GM23338 (cell line): ENCODE measurements around the gene FANK1. TPM values are rescaled to one million over a fixed set of nuclear protein-coding genes. Genes with fewer than 3 reads are reported as not detected.

Experiments
- ATAC-seq: fragments of 200-7000 bp; cut with Tn5 transposase; 3 replicates; pipeline ENCODE4 v1.9.1; 2020
- DNase-seq: peaks from one replicate; pipeline ENCODE4 v3.0.0-alpha.2; 2015; ENCODE audit warnings: low spot score
- H2AFZ ChIP-seq: fragments of 200-600 bp; sonication (generic); 2 replicates; pipeline ENCODE4 v1.8.0; 2016; ENCODE audit warnings: antibody characterized with exemption, mild to moderate bottlenecking, moderate library complexity
- H3F3A ChIP-seq: fragments of 200-600 bp; sonication (generic); replicated peaks from 2 replicates; pipeline ENCODE4 v1.8.0; 2017; ENCODE audit warnings: antibody characterized with exemption, mixed run types, low read depth
- H3K27ac ChIP-seq: fragments of 200-600 bp; sonication (generic); 2 replicates; pipeline ENCODE4 v1.6.1; 2016; ENCODE audit warnings: low read depth
- H3K27me3 ChIP-seq: fragments of 200-600 bp; sonication (generic); 2 replicates; pipeline ENCODE4 v1.8.0; 2016; ENCODE audit warnings: mild to moderate bottlenecking, mixed run types, moderate library complexity; ENCODE audit not compliant: insufficient read depth
- H3K36me3 ChIP-seq: fragments of 200-600 bp; sonication (generic); 2 replicates; pipeline ENCODE4 v1.8.0; 2016; ENCODE audit warnings: mild to moderate bottlenecking; ENCODE audit not compliant: insufficient read depth
- H3K4me1 ChIP-seq: fragments of 200-600 bp; sonication (generic); 2 replicates; pipeline ENCODE4 v1.8.0; 2016; ENCODE audit warnings: mild to moderate bottlenecking, moderate library complexity; ENCODE audit not compliant: insufficient read depth
- H3K4me2 ChIP-seq: fragments of 200-600 bp; sonication (generic); 2 replicates; pipeline ENCODE4 v1.7.1; 2017; ENCODE audit warnings: mixed run types
- H3K4me3 ChIP-seq: fragments of 200-600 bp; sonication (generic); 2 replicates; pipeline ENCODE4 v1.6.1; 2016; ENCODE audit warnings: mixed run types
- H3K79me2 ChIP-seq: fragments of 200-600 bp; sonication (generic); replicated peaks from 2 replicates; pipeline ENCODE4 v1.8.0; 2017; ENCODE audit warnings: mild to moderate bottlenecking; ENCODE audit not compliant: insufficient read depth
- H3K9me2 ChIP-seq: fragments of 200-600 bp; sonication (generic); 2 replicates; pipeline ENCODE4 v1.8.0; 2017; ENCODE audit not compliant: insufficient read depth
- H4K20me1 ChIP-seq: fragments of 200-600 bp; sonication (generic); replicated peaks from 2 replicates; pipeline ENCODE4 v1.8.0; 2017; ENCODE audit warnings: mild to moderate bottlenecking; ENCODE audit not compliant: insufficient read depth
- H3K27ac Mint-ChIP-seq: 2 replicates; pipeline ENCODE4 v1.8.0; 2020; ENCODE audit warnings: inconsistent platforms, mild to moderate bottlenecking, moderate library complexity, mixed read lengths
- H3K27me3 Mint-ChIP-seq: 3 replicates; pipeline ENCODE4 v1.8.0; 2022; ENCODE audit warnings: low read depth, mild to moderate bottlenecking, moderate library complexity, mixed read lengths, inconsistent platforms; ENCODE audit not compliant: insufficient read depth, poor library complexity
- H3K36me3 Mint-ChIP-seq: 3 replicates; pipeline ENCODE4 v1.8.0; 2021; ENCODE audit warnings: low read depth, mild to moderate bottlenecking, inconsistent platforms, moderate library complexity, mixed read lengths
- H3K4me1 Mint-ChIP-seq: 3 replicates; pipeline ENCODE4 v1.8.0; 2020; ENCODE audit warnings: mild to moderate bottlenecking, inconsistent platforms, mixed read lengths
- H3K4me3 Mint-ChIP-seq: 3 replicates; pipeline ENCODE4 v1.8.0; 2021; ENCODE audit warnings: moderate library complexity, mild to moderate bottlenecking, inconsistent platforms, mixed read lengths
- H3K9me3 Mint-ChIP-seq: 3 replicates; pipeline ENCODE4 v1.8.0; 2020; ENCODE audit warnings: moderate library complexity, mild to moderate bottlenecking, inconsistent platforms, mixed read lengths
- EZH2 ChIP-seq: fragments of 200-600 bp; sonication (generic); IDR thresholded peaks from one replicate; pipeline ENCODE4 v1.8.0; 2017; ENCODE audit warnings: antibody characterized with exemption, mild to moderate bottlenecking, low read depth; ENCODE audit not compliant: unreplicated experiment
- EZH2phosphoT487 ChIP-seq: fragments of 200-600 bp; sonication (generic); IDR thresholded peaks from one replicate; pipeline ENCODE4 v1.8.1; 2018; ENCODE audit warnings: antibody characterized with exemption; ENCODE audit not compliant: unreplicated experiment
- JUNB ChIP-seq: IDR thresholded peaks from one replicate; pipeline ENCODE4 v1.6.1; 2016; ENCODE audit warnings: antibody characterized with exemption; ENCODE audit not compliant: unreplicated experiment
- NANOG ChIP-seq: IDR thresholded peaks from 2 replicates; pipeline ENCODE4 v1.6.1; 2016; ENCODE audit warnings: antibody characterized with exemption, borderline replicate concordance
- POLR2AphosphoS5 ChIP-seq: IDR thresholded peaks from 2 replicates; pipeline ENCODE4 v1.6.1; 2016; ENCODE audit warnings: antibody characterized with exemption, low read depth
- STAT1 ChIP-seq: IDR thresholded peaks from one replicate; pipeline ENCODE4 v1.6.1; 2016; ENCODE audit warnings: antibody characterized with exemption; ENCODE audit not compliant: unreplicated experiment
- ZNF114 ChIP-seq: fragments of 250-450 bp; sonication (Bioruptor Pico); IDR thresholded peaks from 2 replicates; pipeline ENCODE4 v1.5.0; 2020; ENCODE audit warnings: mild to moderate bottlenecking, moderate library complexity
- ZNF331 ChIP-seq: fragments of 250-450 bp; sonication (Bioruptor Pico); IDR thresholded peaks from 2 replicates; pipeline ENCODE4 v1.5.0; 2020; ENCODE audit warnings: low read depth, mild to moderate bottlenecking, moderate library complexity
- polyA plus RNA-seq: library from polyadenylated mRNA; unstranded; fragments of >200 nt; fragmentation: Nextera tagmentation; extraction: Ambion mirVana; gene quantifications from 2 replicates; pipeline ENCODE4 v1.2.1, GENCODE V29; 2016
- total RNA-seq: library from RNA; depleted of rRNA; stranded (reverse); fragments of >200 nt; shearing (Covaris generic); gene quantifications from 2 replicates; pipeline ENCODE4 v1.2.3, GENCODE V29; 2014
- TF ChIP-seq, protein P1 (sequence below): fragments of 250-450 bp; sonication (Bioruptor Pico); IDR thresholded peaks from 2 replicates; pipeline ENCODE4 v1.5.0; 2020; ENCODE audit warnings: mild to moderate bottlenecking, moderate library complexity
- TF ChIP-seq, protein P2 (sequence below), 2 experiments: fragments of 200-600 bp in 1 of 2; sonication (generic) in 1 of 2; conservative IDR thresholded peaks; 2 replicates each; pipeline versions ENCODE4 v1.5.1 to v1.6.1; 2016 to 2017; ENCODE audit warnings: antibody characterized with exemption in 2 of 2, low read depth in 2 of 2, mild to moderate bottlenecking in 2 of 2, moderate library complexity in 1 of 2
- TF ChIP-seq, protein P3 (sequence below): IDR thresholded peaks from one replicate; pipeline ENCODE4 v1.6.1; 2018; ENCODE audit warnings: antibody characterized with exemption; ENCODE audit not compliant: unreplicated experiment
- TF ChIP-seq, protein P4 (sequence below): IDR thresholded peaks from 2 replicates; pipeline ENCODE4 v1.6.1; 2016; ENCODE audit warnings: antibody characterized with exemption

Gene FANK1
- total and polyA plus RNA-seq, 2 experiments from 2014 or later = 0.37 to 0.69 TPM

DNA sequence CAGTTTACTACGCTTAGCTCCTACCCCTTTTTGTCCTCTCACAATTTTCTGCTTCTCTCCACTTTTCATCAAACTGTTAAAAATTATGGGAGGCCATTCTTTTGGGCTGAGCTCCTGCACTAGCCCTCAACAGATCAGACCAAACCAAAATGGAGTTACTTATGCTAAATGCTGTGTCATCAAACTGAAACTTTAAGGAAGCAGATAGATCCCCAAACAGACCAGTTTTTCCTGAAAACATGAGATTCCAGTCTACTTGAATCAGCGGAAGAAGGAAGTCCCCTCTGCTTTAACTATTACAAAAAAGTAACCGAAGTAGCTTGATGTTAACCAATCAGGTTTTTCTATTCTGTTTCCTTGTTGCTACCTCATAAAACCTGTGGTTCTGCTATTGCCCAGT, 20.6 kb downstream of the FANK1 start:
- peaks cover 1% of the 10 kb centered on the region for H3K27me3 Mint-ChIP-seq
- TF ChIP-seq EZH2 (no peak), POLR2AphosphoS5 (no peak), JUNB (no peak), ZNF114 (CRISPR knock-in tag) (no peak), NANOG (no peak), STAT1 (no peak), EZH2phosphoT487 (no peak), ZNF331 (CRISPR knock-in tag) (no peak)
- TF ChIP-seq, protein P1, sequence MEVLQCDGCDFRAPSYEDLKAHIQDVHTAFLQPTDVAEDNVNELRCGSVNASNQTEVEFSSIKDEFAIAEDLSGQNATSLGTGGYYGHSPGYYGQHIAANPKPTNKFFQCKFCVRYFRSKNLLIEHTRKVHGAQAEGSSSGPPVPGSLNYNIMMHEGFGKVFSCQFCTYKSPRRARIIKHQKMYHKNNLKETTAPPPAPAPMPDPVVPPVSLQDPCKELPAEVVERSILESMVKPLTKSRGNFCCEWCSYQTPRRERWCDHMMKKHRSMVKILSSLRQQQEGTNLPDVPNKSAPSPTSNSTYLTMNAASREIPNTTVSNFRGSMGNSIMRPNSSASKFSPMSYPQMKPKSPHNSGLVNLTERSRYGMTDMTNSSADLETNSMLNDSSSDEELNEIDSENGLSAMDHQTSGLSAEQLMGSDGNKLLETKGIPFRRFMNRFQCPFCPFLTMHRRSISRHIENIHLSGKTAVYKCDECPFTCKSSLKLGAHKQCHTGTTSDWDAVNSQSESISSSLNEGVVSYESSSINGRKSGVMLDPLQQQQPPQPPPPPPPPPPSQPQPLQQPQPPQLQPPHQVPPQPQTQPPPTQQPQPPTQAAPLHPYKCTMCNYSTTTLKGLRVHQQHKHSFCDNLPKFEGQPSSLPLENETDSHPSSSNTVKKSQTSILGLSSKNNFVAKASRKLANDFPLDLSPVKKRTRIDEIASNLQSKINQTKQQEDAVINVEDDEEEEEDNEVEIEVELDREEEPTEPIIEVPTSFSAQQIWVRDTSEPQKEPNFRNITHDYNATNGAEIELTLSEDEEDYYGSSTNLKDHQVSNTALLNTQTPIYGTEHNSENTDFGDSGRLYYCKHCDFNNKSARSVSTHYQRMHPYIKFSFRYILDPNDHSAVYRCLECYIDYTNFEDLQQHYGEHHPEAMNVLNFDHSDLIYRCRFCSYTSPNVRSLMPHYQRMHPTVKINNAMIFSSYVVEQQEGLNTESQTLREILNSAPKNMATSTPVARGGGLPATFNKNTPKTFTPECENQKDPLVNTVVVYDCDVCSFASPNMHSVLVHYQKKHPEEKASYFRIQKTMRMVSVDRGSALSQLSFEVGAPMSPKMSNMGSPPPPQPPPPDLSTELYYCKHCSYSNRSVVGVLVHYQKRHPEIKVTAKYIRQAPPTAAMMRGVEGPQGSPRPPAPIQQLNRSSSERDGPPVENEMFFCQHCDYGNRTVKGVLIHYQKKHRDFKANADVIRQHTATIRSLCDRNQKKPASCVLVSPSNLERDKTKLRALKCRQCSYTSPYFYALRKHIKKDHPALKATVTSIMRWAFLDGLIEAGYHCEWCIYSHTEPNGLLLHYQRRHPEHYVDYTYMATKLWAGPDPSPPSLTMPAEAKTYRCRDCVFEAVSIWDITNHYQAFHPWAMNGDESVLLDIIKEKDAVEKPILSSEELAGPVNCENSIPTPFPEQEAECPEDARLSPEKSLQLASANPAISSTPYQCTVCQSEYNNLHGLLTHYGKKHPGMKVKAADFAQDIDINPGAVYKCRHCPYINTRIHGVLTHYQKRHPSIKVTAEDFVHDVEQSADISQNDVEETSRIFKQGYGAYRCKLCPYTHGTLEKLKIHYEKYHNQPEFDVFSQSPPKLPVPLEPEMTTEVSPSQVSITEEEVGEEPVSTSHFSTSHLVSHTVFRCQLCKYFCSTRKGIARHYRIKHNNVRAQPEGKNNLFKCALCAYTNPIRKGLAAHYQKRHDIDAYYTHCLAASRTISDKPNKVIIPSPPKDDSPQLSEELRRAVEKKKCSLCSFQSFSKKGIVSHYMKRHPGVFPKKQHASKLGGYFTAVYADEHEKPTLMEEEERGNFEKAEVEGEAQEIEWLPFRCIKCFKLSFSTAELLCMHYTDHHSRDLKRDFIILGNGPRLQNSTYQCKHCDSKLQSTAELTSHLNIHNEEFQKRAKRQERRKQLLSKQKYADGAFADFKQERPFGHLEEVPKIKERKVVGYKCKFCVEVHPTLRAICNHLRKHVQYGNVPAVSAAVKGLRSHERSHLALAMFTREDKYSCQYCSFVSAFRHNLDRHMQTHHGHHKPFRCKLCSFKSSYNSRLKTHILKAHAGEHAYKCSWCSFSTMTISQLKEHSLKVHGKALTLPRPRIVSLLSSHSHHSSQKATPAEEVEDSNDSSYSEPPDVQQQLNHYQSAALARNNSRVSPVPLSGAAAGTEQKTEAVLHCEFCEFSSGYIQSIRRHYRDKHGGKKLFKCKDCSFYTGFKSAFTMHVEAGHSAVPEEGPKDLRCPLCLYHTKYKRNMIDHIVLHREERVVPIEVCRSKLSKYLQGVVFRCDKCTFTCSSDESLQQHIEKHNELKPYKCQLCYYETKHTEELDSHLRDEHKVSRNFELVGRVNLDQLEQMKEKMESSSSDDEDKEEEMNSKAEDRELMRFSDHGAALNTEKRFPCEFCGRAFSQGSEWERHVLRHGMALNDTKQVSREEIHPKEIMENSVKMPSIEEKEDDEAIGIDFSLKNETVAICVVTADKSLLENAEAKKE = no peak
- TF ChIP-seq, protein P2, sequence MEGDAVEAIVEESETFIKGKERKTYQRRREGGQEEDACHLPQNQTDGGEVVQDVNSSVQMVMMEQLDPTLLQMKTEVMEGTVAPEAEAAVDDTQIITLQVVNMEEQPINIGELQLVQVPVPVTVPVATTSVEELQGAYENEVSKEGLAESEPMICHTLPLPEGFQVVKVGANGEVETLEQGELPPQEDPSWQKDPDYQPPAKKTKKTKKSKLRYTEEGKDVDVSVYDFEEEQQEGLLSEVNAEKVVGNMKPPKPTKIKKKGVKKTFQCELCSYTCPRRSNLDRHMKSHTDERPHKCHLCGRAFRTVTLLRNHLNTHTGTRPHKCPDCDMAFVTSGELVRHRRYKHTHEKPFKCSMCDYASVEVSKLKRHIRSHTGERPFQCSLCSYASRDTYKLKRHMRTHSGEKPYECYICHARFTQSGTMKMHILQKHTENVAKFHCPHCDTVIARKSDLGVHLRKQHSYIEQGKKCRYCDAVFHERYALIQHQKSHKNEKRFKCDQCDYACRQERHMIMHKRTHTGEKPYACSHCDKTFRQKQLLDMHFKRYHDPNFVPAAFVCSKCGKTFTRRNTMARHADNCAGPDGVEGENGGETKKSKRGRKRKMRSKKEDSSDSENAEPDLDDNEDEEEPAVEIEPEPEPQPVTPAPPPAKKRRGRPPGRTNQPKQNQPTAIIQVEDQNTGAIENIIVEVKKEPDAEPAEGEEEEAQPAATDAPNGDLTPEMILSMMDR (conservative IDR thresholded peaks at IDR 0.05; ENCODE audit: low read depth in 2 of 2) = no peak
- TF ChIP-seq, protein P3, sequence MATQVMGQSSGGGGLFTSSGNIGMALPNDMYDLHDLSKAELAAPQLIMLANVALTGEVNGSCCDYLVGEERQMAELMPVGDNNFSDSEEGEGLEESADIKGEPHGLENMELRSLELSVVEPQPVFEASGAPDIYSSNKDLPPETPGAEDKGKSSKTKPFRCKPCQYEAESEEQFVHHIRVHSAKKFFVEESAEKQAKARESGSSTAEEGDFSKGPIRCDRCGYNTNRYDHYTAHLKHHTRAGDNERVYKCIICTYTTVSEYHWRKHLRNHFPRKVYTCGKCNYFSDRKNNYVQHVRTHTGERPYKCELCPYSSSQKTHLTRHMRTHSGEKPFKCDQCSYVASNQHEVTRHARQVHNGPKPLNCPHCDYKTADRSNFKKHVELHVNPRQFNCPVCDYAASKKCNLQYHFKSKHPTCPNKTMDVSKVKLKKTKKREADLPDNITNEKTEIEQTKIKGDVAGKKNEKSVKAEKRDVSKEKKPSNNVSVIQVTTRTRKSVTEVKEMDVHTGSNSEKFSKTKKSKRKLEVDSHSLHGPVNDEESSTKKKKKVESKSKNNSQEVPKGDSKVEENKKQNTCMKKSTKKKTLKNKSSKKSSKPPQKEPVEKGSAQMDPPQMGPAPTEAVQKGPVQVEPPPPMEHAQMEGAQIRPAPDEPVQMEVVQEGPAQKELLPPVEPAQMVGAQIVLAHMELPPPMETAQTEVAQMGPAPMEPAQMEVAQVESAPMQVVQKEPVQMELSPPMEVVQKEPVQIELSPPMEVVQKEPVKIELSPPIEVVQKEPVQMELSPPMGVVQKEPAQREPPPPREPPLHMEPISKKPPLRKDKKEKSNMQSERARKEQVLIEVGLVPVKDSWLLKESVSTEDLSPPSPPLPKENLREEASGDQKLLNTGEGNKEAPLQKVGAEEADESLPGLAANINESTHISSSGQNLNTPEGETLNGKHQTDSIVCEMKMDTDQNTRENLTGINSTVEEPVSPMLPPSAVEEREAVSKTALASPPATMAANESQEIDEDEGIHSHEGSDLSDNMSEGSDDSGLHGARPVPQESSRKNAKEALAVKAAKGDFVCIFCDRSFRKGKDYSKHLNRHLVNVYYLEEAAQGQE = no peak
- TF ChIP-seq, protein P4, sequence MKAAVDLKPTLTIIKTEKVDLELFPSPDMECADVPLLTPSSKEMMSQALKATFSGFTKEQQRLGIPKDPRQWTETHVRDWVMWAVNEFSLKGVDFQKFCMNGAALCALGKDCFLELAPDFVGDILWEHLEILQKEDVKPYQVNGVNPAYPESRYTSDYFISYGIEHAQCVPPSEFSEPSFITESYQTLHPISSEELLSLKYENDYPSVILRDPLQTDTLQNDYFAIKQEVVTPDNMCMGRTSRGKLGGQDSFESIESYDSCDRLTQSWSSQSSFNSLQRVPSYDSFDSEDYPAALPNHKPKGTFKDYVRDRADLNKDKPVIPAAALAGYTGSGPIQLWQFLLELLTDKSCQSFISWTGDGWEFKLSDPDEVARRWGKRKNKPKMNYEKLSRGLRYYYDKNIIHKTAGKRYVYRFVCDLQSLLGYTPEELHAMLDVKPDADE = no peak
- H3K9me2 ChIP-seq = no peaks in the 10 kb centered on the region

More for the DNA sequence above, 20.6 kb downstream of the FANK1 start:
- Histone ChIP-seq H3K79me2 (no peaks in the 10 kb centered on the region), H3F3A (no peaks in the 10 kb centered on the region), H2AFZ (no peak overlapping the region), H3K27me3 (no peaks in the 10 kb centered on the region), H3K27ac (no peak overlapping the region), H4K20me1 (no peaks in the 10 kb centered on the region), H3K4me2 (no peak overlapping the region), H3K4me1 (no peaks in the 10 kb centered on the region), H3K4me3 (no peak overlapping the region), H3K36me3 (no peaks in the 10 kb centered on the region)
- no peak for ATAC-seq
- H3K4me3 Mint-ChIP-seq = no peak overlapping the region
- no peaks in the 10 kb centered on the region for H3K4me1 Mint-ChIP-seq
- no peak overlapping the region for H3K27ac Mint-ChIP-seq
- H3K9me3 Mint-ChIP-seq = peaks cover 7% of the 10 kb centered on the region
- H3K36me3 Mint-ChIP-seq = peaks cover 3% of the 10 kb centered on the region; the same call in 1 of the 3 replicates
- DNase-seq = no peak
